Epithelial cell of umbilical artery (primary cell): ENCODE data around the gene KRTAP2-2. TPM values are rescaled to one million over a fixed set of nuclear protein-coding genes. Genes with fewer than 3 reads are reported as not detected.

Experiments used
- total RNA-seq: library from RNA; depleted of rRNA; stranded (reverse); fragments of >200 nt; gene quantifications from 2 replicates; pipeline ENCODE4 v1.2.3, GENCODE V29; 2014

KRTAP2-2 gene, protein sequence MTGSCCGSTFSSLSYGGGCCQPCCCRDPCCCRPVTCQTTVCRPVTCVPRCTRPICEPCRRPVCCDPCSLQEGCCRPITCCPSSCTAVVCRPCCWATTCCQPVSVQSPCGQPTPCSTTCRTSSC
- total RNA-seq: not detected in 2 replicates

GRCh38 chr17:41055130-41055529 lies at the start of gene KRTAP2-2:
KRTAP2-2 (minus strand) TSS chr17:41055230; CDS start chr17:41055211, 19 bp downstream.

DNA sequence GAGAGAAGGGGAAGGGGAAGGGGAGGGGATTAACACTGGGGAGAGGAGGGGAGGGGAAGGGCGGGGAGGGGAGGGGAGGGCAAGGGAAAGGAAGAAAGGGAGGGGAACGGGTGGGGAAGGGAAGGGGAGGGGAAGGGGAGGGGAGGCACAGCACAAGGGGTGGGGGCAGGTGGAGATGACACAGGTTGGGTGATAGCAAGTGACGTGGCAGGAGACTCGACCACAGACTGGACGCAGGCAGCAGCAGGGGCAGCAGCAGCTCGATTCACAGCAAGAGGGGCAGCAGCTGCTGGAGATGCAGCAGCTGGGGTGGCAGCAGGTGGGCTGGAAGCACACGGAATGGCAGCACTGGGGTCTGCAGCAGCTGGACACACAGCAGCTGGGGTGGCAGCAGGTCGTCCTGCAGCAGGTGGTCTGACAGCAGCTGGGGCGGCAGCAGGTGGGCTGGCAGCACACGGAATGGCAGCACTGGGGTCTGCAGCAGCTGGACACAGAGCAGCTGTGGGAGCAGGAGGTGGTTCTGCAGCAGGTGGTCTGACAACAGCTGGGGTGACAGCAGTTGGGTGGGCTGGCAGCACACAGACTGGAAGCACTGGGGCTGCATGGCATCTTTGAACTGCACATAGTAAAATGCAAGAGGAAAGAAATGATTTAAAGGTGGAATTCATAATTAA lies 46.7 kb upstream of the KRTAP2-2 start, which contains the start of gene KRTAP4-16:
Gene KRTAP4-16, minus strand, starts transcription at position 624 of the 674 bp plus-strand sequence. Its CDS starts 0 bp downstream, at position 624.

DNA sequence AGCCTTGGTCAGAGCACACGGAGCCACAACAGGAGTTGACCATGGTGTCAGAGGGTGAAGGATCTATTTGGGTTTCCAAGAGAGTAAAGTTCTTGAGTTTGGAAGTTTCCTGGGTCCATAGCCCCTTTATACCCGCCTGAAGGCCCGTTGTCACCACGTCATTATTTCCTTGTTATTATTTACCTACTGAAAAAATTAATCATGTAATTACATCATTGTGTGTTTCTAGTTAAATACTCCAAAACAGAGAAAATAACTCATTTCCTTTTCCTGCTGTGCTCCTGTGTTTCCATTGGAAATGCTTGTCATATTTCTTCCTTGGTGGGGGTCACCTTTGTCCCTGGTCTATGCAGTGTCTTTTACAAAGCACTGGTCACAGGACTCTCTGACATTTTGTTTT lies 43.0 kb upstream of the KRTAP2-2 start, which contains the start of gene KRTAP4-8:
Gene KRTAP4-8, minus strand, starts transcription at position 101 of the 400 bp plus-strand sequence. Its CDS starts 58 bp downstream, at position 43.

DNA sequence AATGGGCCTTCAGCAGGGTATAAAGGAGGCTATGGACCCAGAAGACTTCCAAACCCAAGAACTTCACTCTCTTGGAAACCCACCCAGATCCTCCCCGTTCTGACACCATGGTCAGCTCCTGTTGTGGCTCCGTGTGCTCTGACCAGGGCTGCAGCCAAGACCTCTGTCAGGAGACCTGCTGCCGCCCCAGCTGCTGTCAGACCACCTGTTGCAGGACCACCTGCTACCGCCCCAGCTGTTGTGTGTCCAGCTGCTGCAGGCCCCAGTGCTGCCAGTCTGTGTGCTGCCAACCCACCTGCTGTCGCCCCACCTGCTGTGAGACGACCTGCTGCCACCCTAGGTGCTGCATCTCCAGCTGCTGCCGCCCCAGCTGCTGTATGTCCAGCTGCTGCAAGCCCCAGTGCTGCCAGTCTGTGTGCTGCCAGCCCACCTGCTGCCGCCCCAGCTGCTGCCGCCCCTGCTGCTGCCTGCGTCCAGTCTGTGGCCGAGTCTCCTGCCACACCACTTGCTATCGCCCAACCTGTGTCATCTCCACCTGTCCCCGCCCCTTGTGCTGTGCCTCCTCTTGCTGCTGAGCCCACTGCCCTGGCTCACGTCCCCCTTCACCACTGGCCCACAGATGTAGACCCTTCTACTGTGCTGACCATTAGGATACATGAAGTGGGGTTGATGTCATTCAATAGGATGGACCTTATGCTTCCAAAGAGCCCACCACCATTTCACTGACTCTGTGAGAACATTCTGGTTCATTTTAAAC lies 29.2 kb upstream of the KRTAP2-2 start, which contains the start of gene KRTAP4-7:
Gene KRTAP4-7, plus strand, starts transcription at position 51 of the 757 bp plus-strand sequence. Its CDS starts 57 bp downstream, at position 108.

DNA sequence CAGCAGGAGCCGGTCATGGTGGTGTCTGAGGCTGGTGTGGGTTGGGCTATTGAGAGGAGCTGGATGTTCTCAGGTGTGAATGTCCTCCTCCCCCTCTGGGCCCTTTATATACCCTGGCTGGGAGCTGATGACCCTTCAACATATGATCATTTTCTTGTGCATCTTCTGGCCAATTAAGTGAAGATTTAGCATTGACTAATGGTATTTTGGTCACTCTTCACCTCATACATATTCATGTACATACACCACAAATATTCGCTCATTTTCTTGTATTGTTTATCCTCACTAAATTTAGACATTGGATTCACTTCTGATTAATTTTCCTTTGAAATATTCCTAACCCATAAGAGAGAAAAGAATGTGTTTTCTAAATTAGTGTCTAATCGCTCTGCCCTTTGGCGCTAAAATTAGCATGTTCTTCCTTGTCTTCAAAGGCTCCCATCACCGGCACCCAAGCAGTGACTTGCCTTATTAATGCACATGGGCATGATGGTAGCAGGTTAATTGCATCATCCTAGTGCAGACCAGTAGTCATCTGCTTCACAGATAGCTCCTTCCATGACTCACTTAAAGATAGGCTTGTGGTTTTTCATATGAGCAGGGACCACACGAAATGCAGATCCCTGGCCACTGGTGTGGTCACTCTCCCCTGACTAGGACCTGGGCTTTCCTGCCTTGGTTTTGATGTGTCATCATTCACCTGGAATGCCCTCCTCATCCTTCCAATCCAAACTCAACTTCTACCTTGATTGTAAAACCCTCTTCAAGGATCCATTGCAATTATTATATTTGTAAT lies 11.0 kb upstream of the KRTAP2-2 start, which contains the start of gene KRTAP2-4:
Gene KRTAP2-4, minus strand, starts transcription at position 51 of the 796 bp plus-strand sequence. Its CDS starts 34 bp downstream, at position 17.

DNA sequence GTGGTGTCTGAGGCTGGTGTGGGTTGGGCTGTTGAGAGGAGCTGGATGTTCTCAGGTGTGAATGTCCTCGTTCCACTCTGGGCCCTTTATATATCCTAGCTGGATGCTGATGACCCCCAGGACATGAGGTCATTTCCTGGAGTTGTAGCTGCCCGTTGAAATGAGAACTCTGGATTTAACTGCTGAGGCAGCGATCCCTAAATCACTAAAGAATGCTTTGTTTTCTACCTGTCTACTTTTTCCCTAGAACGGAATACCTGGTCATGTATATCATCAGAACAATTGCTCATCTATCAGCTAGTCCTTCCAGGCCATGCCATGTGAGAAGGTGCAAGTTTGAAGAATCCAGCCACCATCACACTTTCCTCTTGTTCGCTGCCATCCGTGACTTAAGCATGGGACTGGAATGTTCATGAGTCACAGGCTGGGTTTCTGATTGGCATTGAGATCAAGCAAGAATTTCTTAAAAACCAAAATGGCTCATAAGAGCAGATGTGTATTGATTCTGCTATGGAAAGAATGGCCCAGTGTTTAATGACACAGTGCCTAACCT lies 5.1 kb upstream of the KRTAP2-2 start, which contains the start of gene KRTAP2-3:
Gene KRTAP2-3, minus strand, starts transcription at position 63 of the 553 bp plus-strand sequence. CDS start 64 bp downstream, outside the sequence.

DNA sequence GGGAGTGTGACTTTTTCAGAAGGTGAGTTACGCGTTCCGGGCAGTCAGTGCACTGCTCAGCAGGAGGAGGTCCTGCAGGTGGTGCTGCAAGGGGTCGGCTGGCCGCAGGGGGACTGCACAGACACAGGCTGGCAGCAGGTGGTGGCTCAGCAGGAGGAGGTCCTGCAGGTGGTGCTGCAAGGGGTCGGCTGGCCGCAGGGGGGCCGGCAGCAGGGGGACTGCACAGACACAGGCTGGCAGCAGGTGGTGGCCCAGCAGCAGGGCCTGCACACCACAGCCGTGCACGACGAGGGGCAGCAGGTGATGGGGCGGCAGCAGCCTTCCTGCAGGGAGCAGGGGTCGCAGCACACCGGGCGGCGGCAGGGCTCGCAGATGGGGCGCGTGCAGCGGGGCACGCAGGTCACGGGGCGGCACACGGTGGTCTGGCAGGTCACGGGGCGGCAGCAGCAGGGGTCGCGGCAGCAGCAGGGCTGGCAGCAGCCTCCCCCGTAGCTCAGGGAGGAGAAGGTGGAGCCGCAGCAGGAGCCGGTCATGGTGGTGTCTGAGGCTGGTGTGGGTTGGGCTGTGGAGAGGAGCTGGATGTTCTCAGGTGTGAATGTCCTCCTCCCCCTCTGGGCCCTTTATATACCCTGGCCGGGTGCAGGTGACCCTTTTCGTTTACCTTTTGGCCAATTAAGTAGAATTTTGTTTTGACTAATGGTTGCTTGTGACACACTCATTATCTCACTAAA lies 8.1 kb downstream of the KRTAP2-2 start, which contains the start of gene KRTAP2-1:
Gene KRTAP2-1, minus strand, starts transcription at position 582 of the 731 bp plus-strand sequence. Its CDS starts 49 bp downstream, at position 533.

GRCh38 chr17:41040783-41041571 lies 14.1 kb downstream of the KRTAP2-2 start, which contains the start of gene KRTAP1-1:
KRTAP1-1 (minus strand) TSS chr17:41041450; CDS start chr17:41041397, 53 bp downstream.

GRCh38 chr17:41034346-41034935 lies 20.6 kb downstream of the KRTAP2-2 start, which contains the start of gene KRTAP1-3:
KRTAP1-3 (minus strand) TSS chr17:41034874; CDS start chr17:41034821, 53 bp downstream.

GRCh38 chr17:41029633-41030245 lies 25.3 kb downstream of the KRTAP2-2 start, which contains the start of gene KRTAP1-4:
KRTAP1-4 (minus strand) TSS chr17:41030195; CDS start chr17:41030078, 117 bp downstream.

DNA sequence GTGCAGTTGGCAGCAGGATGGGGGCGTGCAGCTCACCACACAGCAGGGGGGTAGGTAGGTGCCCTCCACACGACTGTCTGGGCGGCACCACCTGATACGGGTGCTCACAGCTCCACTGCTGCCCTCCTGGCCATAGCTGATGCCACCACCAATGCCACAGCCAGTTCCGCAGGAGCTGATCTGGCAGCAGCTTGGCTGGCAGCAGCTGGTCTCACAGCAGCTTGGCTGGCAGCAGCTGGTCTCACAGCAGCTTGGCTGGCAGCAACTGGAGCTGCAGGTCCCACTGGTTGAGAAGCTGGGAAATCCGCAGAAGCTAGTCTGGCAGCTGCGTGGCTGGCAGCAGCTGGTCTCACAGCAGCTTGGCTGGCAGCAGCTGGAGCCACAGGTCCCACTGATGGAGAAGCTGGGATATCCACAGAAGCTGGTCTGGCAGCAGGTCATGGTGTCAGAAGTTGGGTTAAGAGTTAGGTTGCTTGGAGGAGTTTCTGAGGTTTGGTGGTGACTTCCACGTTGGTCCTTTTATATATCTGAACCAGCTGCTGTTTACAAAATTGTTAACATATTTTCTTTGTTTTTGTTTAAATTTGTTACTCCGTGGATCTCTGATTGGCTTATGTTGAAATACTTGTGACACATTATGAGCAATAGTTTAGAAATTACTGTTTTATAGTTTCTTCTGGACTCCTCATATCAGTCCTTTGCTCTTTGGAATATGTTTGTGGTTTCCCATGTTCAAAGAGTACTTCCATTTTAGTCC lies 28.1 kb downstream of the KRTAP2-2 start, which contains the start of gene KRTAP1-5:
Gene KRTAP1-5, minus strand, starts transcription at position 494 of the 757 bp plus-strand sequence. Its CDS starts 53 bp downstream, at position 441.

DNA sequence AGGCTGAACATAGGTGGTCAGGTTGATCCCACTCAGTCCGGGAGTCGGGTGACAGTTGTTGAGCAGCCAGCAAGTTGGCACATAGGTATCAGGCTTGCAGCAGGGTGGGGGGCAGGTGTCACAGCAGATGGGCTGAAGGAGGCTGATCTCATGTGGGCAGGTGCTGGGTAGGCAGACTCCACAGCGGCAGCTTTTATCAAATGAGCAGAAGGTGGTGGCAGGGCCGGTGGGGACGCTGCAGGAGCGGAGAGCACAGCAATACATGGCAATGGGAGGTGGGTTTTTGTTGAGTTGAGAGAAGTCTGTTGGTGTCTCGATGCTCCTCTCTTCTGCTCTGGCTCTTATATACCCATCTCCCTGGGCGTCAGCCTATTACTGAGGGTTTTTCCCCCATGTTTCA lies 46.2 kb downstream of the KRTAP2-2 start, which contains the start of gene KRTAP3-1:
Gene KRTAP3-1, minus strand, starts transcription at position 318 of the 400 bp plus-strand sequence. Its CDS starts 54 bp downstream, at position 264.

Other genes with a start within 250 kb of the KRTAP2-2 start
- gene KRT10, start 232.6 kb downstream of the KRTAP2-2 start, total RNA-seq: 6.1 and 7.8 TPM in 2 replicates
- not detected in 2 replicates for gene KRT12, start 188.0 kb downstream of the KRTAP2-2 start, total RNA-seq
- gene KRT20, start 170.0 kb downstream of the KRTAP2-2 start, total RNA-seq: not detected in 2 replicates
- not detected in 2 replicates for gene KRT23, start 117.6 kb downstream of the KRTAP2-2 start, total RNA-seq
- not detected in 2 replicates for gene KRT39, start 88.3 kb downstream of the KRTAP2-2 start, total RNA-seq
- gene KRT40, start 70.9 kb downstream of the KRTAP2-2 start, total RNA-seq: not detected in 2 replicates
- not detected in 2 replicates for gene KRTAP3-3, start 61.1 kb downstream of the KRTAP2-2 start, total RNA-seq
- not detected in 2 replicates for gene KRTAP3-2, start 55.3 kb downstream of the KRTAP2-2 start, total RNA-seq
- gene KRTAP3-1, start 46.1 kb downstream of the KRTAP2-2 start, total RNA-seq: not detected in 2 replicates
- under 0.01 and 0.46 TPM in 2 replicates for gene KRTAP1-5, start 28.0 kb downstream of the KRTAP2-2 start, total RNA-seq
- not detected in 2 replicates for gene KRTAP1-4, start 25.0 kb downstream of the KRTAP2-2 start, total RNA-seq
- not detected in 2 replicates for gene KRTAP1-3, start 20.4 kb downstream of the KRTAP2-2 start, total RNA-seq
- not detected in 2 replicates for gene KRTAP1-1, start 13.8 kb downstream of the KRTAP2-2 start, total RNA-seq
- gene KRTAP2-1, start 7.9 kb downstream of the KRTAP2-2 start, total RNA-seq: not detected in 2 replicates
- not detected in 2 replicates for gene KRTAP2-3, start 4.9 kb upstream of the KRTAP2-2 start, total RNA-seq
- not detected in 2 replicates for gene KRTAP2-4, start 10.6 kb upstream of the KRTAP2-2 start, total RNA-seq
- not detected in 2 replicates for gene KRTAP4-7, start 28.9 kb upstream of the KRTAP2-2 start, total RNA-seq
- not detected in 2 replicates for gene KRTAP4-8, start 42.9 kb upstream of the KRTAP2-2 start, total RNA-seq
- not detected in 2 replicates for gene KRTAP4-16, start 47.0 kb upstream of the KRTAP2-2 start, total RNA-seq
- not detected in 2 replicates for gene KRTAP4-9, start 50.2 kb upstream of the KRTAP2-2 start, total RNA-seq
- not detected in 2 replicates for gene KRTAP4-11, start 63.1 kb upstream of the KRTAP2-2 start, total RNA-seq
- gene KRTAP4-12, start 69.0 kb upstream of the KRTAP2-2 start, total RNA-seq: not detected in 2 replicates
- gene KRTAP4-6, start 85.3 kb upstream of the KRTAP2-2 start, total RNA-seq: not detected in 2 replicates
- not detected in 2 replicates for gene KRTAP4-5, start 94.6 kb upstream of the KRTAP2-2 start, total RNA-seq
- gene KRTAP4-4, start 105.5 kb upstream of the KRTAP2-2 start, total RNA-seq: not detected in 2 replicates
- not detected in 2 replicates for gene KRTAP4-3, start 113.0 kb upstream of the KRTAP2-2 start, total RNA-seq
- gene KRTAP4-2, start 123.0 kb upstream of the KRTAP2-2 start, total RNA-seq: not detected in 2 replicates
- gene KRTAP4-1, start 129.7 kb upstream of the KRTAP2-2 start, total RNA-seq: not detected in 2 replicates
- gene KRTAP9-1, start 134.7 kb upstream of the KRTAP2-2 start, total RNA-seq: not detected in 2 replicates
- gene KRTAP9-2, start 171.4 kb upstream of the KRTAP2-2 start, total RNA-seq: not detected in 2 replicates
- gene KRTAP9-3, start 177.2 kb upstream of the KRTAP2-2 start, total RNA-seq: not detected in 2 replicates
- not detected in 2 replicates for gene KRTAP9-8, start 182.8 kb upstream of the KRTAP2-2 start, total RNA-seq
- not detected in 2 replicates for gene KRTAP9-4, start 194.5 kb upstream of the KRTAP2-2 start, total RNA-seq
- not detected in 2 replicates for gene KRTAP9-9, start 200.2 kb upstream of the KRTAP2-2 start, total RNA-seq
- gene KRTAP9-6, start 210.1 kb upstream of the KRTAP2-2 start, total RNA-seq: not detected in 2 replicates
- not detected in 2 replicates for gene KRTAP9-7, start 220.5 kb upstream of the KRTAP2-2 start, total RNA-seq
- gene KRTAP29-1, start 247.6 kb upstream of the KRTAP2-2 start, total RNA-seq: not detected in 2 replicates